Endothelial cell (in vitro differentiated cells): ENCODE data around the gene NFATC2. TPM values are rescaled to one million over a fixed set of nuclear protein-coding genes. Genes with fewer than 3 reads are reported as not detected.

ENCODE experiments used
- DNase-seq: peaks from one replicate; pipeline ENCODE4 v3.0.0; 2021; ENCODE audit warnings: low spot score
- H3K27ac Mint-ChIP-seq: one replicate; pipeline ENCODE4 v1.8.0; 2021; ENCODE audit warnings: mixed read lengths, inconsistent platforms; ENCODE audit not compliant: unreplicated experiment
- H3K27me3 Mint-ChIP-seq: one replicate; pipeline ENCODE4 v1.8.0; 2021; ENCODE audit warnings: mild to moderate bottlenecking, moderate library complexity, mixed read lengths, inconsistent platforms; ENCODE audit not compliant: unreplicated experiment
- H3K36me3 Mint-ChIP-seq: one replicate; pipeline ENCODE4 v1.8.0; 2021; ENCODE audit warnings: mild to moderate bottlenecking, low read depth, mixed read lengths, inconsistent platforms; ENCODE audit not compliant: unreplicated experiment
- H3K4me1 Mint-ChIP-seq: one replicate; pipeline ENCODE4 v1.8.0; 2021; ENCODE audit warnings: mild to moderate bottlenecking, mixed read lengths, inconsistent platforms; ENCODE audit not compliant: unreplicated experiment
- H3K4me3 Mint-ChIP-seq: one replicate; pipeline ENCODE4 v1.8.0; 2021; ENCODE audit warnings: mild to moderate bottlenecking, mixed read lengths, inconsistent platforms; ENCODE audit not compliant: unreplicated experiment
- H3K9me3 Mint-ChIP-seq: one replicate; pipeline ENCODE4 v1.8.0; 2021; ENCODE audit warnings: mixed read lengths, inconsistent platforms; ENCODE audit not compliant: unreplicated experiment
- total RNA-seq: library from RNA; stranded (reverse); fragmentation: NEBNext Ultra II Directional; extraction: Animal tissue kit (Norgen Biotek cat#: 25700); gene quantifications from one replicate; pipeline ENCODE4 v1.2.1, GENCODE V29; 2021; ENCODE audit not compliant: unreplicated experiment
- TF ChIP-seq, protein P1 (sequence below): fragments of 200-600 bp; sonication (generic); IDR thresholded peaks from one replicate; pipeline ENCODE4 v1.5.0; 2021; ENCODE audit warnings: antibody characterized with exemption; ENCODE audit not compliant: unreplicated experiment

NFATC2 gene
- total RNA-seq, 1 donor from 2014 or later, result 3.5 TPM

- H3K4me1 Mint-ChIP-seq, result no peaks in the 10 kb centered on the region
- H3K27me3 Mint-ChIP-seq, result peaks cover 6% of the 10 kb centered on the region
- no peak overlapping the region for H3K27ac Mint-ChIP-seq
- H3K9me3 Mint-ChIP-seq, result no peaks in the 10 kb centered on the region
- TF ChIP-seq, protein P1, sequence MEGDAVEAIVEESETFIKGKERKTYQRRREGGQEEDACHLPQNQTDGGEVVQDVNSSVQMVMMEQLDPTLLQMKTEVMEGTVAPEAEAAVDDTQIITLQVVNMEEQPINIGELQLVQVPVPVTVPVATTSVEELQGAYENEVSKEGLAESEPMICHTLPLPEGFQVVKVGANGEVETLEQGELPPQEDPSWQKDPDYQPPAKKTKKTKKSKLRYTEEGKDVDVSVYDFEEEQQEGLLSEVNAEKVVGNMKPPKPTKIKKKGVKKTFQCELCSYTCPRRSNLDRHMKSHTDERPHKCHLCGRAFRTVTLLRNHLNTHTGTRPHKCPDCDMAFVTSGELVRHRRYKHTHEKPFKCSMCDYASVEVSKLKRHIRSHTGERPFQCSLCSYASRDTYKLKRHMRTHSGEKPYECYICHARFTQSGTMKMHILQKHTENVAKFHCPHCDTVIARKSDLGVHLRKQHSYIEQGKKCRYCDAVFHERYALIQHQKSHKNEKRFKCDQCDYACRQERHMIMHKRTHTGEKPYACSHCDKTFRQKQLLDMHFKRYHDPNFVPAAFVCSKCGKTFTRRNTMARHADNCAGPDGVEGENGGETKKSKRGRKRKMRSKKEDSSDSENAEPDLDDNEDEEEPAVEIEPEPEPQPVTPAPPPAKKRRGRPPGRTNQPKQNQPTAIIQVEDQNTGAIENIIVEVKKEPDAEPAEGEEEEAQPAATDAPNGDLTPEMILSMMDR, result no peak
- DNase-seq, result no peak
- H3K4me3 Mint-ChIP-seq, result no peak overlapping the region
- peaks cover 10% of the 10 kb centered on the region for H3K36me3 Mint-ChIP-seq
Measured at GRCh38 chr20:51452091-51452613, 90.4 kb downstream of the NFATC2 start.

DNA sequence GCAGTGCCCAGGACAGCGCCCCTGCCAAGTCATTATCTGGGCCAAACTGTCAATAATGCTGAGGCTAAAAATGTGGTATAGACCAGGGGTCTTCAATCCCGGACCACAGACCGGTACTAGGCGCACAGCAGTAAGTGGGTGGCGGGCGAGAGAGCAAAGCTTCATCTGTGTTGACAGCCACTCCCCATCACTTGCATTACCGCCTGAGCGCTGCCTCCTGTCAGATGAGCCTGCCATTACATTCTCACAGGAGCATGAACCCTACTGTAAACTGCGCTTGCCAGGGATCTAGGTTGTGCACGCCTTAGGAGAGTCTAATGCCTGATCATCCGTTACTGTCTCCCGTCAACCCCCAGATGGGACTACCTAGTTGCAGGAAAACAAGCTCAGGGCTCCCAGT is 91.0 kb downstream of the NFATC2 start:
- TF ChIP-seq, protein P1, result no peak
- H3K36me3 Mint-ChIP-seq, result peaks cover 10% of the 10 kb centered on the region
- H3K4me1 Mint-ChIP-seq, result no peaks in the 10 kb centered on the region
- H3K27me3 Mint-ChIP-seq, result peaks cover 7% of the 10 kb centered on the region
- H3K4me3 Mint-ChIP-seq, result no peak overlapping the region
- DNase-seq, result no peak
- H3K9me3 Mint-ChIP-seq, result no peaks in the 10 kb centered on the region
- H3K27ac Mint-ChIP-seq, result no peak overlapping the region

DNA sequence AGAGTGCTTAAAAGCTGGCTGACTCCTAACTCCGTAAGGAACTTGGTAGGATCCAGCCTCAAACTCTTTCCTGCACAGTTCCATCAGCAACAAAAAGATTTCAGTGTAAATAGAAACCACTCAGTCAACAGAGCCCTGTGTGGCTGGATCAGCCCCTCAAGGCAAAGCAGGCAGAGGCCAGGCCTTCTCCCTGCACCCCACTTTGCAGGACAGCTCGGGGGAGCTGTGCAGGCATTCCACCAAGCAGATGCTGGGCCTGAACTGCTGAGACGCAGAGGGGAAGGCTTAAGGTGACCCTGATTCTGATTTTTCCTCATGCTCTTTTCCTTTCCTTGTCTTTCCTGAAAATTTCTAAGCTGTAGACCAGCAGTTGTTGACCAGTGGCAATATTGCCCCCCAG is 91.5 kb downstream of the NFATC2 start:
- Mint-ChIP-seq H3K27ac (no peak overlapping the region), H3K4me3 (no peak overlapping the region), H3K4me1 (no peaks in the 10 kb centered on the region), H3K27me3 (peaks cover 7% of the 10 kb centered on the region), H3K36me3 (peaks cover 10% of the 10 kb centered on the region), H3K9me3 (no peaks in the 10 kb centered on the region)
- TF ChIP-seq, protein P1, result no peak
- no peak for DNase-seq

DNA sequence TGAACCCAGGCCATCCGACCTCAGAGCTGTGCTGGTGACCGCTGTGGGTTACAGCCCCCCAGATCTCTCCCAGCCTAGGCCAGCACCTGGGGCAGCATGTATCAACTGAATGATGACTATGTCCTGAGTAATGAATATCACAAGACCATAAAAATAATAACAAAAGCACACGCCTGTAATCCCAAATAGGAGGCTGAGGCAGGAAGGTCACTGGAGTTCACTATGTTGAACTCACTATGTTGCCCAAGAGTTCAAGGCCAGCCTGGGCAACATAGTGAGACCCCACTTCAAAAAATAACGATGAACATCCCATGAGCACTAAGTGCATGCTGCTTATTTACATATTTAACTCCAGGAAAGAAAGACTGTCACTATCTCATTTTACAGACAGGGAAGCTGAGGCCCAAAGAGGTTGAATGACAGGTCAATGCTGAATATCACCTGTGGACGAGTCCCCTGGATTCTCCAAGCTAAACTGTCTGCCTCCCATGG is 92.3 kb downstream of the NFATC2 start:
- Mint-ChIP-seq H3K4me3 (no peak overlapping the region), H3K27me3 (peaks cover 7% of the 10 kb centered on the region), H3K9me3 (no peaks in the 10 kb centered on the region), H3K36me3 (peaks cover 10% of the 10 kb centered on the region), H3K4me1 (peaks cover under 1% of the 10 kb centered on the region), H3K27ac (no peak overlapping the region)
- no peak for DNase-seq
- TF ChIP-seq, protein P1, result no peak

- no peak for DNase-seq
- TF ChIP-seq, protein P1, result no peak
- Mint-ChIP-seq H3K9me3 (no peaks in the 10 kb centered on the region), H3K4me1 (peaks cover 6% of the 10 kb centered on the region), H3K4me3 (no peak overlapping the region), H3K36me3 (peaks cover 10% of the 10 kb centered on the region), H3K27ac (no peak overlapping the region), H3K27me3 (peaks cover 9% of the 10 kb centered on the region)
Measured at GRCh38 chr20:51449498-51450220, 92.9 kb downstream of the NFATC2 start.
